ENCODE results near the gene OMA1. TPM values are rescaled to one million over a fixed set of nuclear protein-coding genes. Genes with fewer than 3 reads are reported as not detected.

Gene OMA1
- 10 to 100 TPM; 18.3 to 25.6 (median 19.4) TPM for total RNA-seq

- TF ChIP-seq CTCF (IDR thresholded peaks at IDR 0.05; ENCODE audit: low read depth): no peak
Measured at GRCh38 chr1:58546520-58547308, at the start of gene OMA1. TSS of gene OMA1 (minus strand) at chr1:58546726. CDS start at chr1:58539294, 7,432 bp downstream.

DNA sequence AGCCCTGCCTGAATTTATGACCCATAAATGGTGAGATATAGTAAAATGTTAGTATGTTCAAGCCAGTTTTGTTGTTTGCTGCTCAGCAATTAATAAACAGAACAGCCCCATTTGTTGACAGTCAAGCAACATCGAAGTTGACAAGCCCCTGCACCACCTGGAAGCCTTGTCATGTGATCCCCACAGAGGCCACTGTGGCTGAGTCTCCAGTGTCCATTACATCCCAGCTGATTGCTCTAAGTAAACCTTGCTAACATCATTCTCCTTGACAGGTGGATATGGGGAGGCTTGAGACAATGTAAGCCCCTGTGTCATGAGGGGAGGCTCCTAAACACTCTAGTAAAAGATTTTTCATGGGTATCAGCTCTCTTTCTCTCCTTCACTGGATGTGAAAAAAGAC, 48.0 kb upstream of the OMA1 start:
- TF ChIP-seq CTCF (IDR thresholded peaks at IDR 0.05; ENCODE audit: low read depth): no peak

DNA sequence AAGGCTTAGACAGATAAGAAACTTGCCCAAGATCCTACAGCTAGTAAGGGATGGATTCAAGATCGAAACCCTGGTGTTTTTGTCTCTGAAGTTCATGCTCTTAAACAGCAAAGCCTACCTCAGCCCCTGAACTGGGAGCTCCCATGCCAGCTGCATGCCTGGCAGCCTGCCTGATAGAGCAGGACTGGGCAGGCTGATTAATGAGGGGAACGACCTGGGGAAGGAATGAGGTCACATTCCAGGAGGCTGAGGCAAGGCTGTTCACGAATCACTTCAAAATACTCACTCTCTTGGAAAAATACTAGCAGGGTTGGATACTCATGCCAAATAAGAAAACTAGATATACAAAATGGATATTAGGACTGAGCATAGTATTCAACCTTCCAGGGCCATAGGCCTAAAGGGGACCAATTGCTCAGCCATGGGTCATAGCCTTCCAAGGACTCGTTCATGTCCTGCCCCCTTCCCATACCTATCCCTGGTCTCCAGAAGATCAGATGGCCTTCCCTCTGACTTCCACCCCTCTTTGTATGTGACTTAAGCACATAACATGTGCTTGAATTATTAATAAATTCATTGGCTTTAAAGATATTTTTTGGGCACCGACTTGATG, 46.1 kb upstream of the OMA1 start:
- no peak for TF ChIP-seq CTCF (IDR thresholded peaks at IDR 0.05; ENCODE audit: low read depth)

DNA sequence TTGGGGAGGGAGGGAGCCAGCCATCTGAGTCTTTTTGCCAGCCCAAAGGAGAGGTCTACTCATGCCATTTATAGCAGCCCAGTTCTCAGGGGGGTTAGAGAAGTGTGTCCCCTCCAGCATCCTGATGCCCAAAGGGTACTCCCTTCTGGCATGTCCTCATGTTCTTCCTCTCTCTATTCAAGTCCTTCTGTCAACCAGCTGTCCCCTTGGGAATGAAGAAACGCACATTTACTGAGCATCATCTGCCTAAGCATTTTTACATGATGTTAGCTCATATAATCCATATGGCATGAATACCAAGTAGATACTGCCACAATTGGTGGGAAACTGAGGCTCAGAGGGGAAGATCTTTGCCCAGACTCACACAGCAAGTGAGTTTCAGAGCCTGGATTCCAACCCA, 45.3 kb upstream of the OMA1 start:
- TF ChIP-seq CTCF (IDR thresholded peaks at IDR 0.05; ENCODE audit: low read depth): no peak

DNA sequence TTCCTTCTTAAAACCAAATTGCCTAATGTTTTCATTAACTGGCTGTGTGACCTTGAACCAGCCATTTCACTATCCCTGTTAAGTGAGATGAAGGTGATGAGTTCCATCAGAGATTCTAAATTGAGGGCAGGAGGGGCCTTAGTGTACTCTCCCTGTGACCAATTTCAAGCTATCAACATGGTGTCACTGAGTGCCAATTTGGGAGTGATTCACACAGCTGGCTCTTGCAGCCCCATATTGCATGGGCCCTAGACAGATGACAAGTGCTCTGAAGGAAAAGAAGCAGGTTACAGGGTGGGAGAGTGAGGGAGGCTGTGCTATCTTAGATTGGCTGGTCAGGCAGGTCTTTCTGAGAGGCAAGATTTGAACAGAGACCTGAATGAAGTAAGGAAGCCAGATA, 43.5 kb upstream of the OMA1 start:
- TF ChIP-seq CTCF (IDR thresholded peaks at IDR 0.05; ENCODE audit: low read depth): no peak

DNA sequence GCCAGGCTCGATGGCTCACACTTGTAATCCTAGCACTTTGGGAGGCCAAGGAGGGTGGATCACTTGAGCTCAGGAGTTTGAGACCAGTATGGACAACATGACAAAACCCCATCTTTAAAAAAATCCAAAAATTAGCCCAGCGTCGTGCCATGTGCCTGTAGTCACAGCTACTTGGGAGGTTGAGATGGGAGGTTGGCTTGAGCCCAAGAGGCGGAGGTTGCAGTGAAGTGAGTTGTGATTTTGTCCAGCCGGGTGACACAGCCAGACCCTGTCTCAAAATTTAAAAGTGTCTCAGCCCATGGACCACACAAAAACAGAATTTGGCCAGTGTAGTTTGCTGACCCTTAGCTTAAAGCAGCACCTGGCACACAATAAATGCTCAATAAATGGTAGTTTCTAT, 41.9 kb upstream of the OMA1 start:
- no peak for TF ChIP-seq CTCF (IDR thresholded peaks at IDR 0.05; ENCODE audit: low read depth)

GRCh38 chr1:58587667-58588066, 41.1 kb upstream of the OMA1 start:
- TF ChIP-seq CTCF (IDR thresholded peaks at IDR 0.05; ENCODE audit: low read depth): no peak

Measured in subcutaneous adipose tissue (tissue), 4 donors.